GM19467 (cell line): ENCODE measurements around the gene KCNMA1.

Source experiments
- ATAC-seq: cut with Tn5 transposase; IDR thresholded peaks from one replicate; pipeline ENCODE4 v1.9.1; 2021; ENCODE audit warnings: mild to moderate bottlenecking, moderate library complexity; ENCODE audit not compliant: unreplicated experiment

KCNMA1 gene

DNA sequence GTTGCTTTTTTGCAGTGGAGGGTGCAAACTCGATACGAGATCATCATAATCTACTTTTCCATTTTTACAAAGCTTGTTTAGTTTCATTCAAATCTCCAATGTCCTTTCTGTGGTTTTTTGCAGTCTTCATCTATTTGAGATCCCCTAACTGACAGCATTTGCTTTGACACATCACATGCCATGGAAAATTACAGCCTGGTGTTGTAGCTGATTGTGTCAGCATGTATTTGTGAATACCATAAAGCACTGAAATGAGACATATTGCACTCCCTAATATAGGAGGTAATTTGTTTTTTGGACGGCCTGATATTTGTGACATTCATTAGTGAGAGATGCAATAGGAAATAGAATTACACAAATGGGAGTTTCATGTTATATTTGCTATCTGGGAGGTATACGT lies 620.8 kb downstream of the KCNMA1 start:
- no peak for ATAC-seq

DNA sequence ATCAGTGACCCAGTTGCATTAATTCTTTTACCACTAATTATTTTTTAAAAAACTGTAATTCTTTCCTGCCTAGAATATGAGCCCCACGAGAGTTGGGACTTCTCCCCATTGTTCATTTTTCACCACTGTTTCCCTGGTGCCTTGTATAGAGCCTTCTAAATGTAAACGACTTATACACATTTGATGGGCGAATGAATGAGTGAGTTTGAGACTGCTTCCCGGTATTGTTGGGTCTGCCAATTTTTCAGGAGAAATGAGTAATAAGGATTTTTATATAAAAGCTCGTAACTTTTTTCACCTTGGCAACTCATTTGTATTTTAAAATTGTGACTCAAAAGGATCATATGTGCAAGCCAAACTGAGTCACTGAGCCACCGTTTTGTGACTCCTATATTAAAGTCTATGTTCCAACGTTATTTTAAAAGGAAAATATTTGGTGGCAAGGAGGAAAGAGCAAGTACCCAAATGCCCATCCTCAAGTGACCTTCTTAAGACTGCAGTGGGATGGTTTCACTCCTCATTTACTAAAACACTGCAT lies 621.3 kb downstream of the KCNMA1 start:
- no peak for ATAC-seq

DNA sequence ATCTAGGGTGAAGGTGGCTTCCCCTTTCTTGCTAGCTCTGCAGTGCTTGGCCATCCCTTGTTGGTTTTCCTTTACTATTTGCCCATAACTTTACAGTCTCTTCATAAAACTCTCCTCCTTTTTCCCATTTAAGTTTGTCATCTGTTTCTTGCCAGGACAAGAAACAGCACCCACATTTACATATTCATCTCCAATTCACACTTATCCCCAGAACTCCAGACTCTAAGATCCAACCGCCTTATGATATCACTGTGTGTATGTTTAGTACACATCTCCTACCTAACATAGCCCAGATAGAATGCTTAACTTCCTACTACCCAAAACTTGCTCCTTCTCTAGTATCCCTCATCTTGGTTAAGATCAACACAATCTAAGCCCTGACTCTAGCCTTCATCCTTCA lies 622.2 kb downstream of the KCNMA1 start:
- no peak for ATAC-seq

DNA sequence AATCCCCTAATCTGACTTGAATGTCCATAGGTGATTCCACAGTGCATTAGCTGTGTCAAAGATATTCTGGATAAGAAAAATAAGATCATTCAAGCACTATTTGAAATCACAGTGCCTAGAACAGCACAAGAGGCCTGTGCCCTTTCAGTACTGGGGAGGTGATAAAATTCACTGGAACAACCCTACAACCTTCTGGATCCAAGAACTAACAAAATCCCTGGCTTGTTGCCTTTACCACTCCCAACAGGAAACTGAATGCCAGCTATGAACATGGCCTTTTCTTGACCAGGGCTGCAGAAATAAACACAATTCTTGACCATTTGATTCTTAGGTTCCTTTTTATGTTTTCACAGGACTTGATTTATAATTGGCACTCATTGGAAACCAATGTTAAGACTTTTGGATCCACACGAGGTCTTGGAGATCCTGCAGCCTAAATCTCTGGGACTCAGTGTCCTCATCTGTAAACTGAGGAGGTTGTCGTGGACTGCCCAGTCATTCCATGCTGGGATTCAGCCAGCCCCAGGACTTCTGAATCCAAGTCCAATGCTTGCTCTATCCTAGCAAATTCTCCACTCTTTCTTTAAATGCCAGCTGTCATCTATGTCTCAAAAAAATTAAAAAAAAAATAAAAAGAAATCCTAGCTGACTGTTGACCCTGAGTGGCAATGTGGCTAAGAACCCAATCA lies 624.7 kb downstream of the KCNMA1 start:
- no peak for ATAC-seq

DNA sequence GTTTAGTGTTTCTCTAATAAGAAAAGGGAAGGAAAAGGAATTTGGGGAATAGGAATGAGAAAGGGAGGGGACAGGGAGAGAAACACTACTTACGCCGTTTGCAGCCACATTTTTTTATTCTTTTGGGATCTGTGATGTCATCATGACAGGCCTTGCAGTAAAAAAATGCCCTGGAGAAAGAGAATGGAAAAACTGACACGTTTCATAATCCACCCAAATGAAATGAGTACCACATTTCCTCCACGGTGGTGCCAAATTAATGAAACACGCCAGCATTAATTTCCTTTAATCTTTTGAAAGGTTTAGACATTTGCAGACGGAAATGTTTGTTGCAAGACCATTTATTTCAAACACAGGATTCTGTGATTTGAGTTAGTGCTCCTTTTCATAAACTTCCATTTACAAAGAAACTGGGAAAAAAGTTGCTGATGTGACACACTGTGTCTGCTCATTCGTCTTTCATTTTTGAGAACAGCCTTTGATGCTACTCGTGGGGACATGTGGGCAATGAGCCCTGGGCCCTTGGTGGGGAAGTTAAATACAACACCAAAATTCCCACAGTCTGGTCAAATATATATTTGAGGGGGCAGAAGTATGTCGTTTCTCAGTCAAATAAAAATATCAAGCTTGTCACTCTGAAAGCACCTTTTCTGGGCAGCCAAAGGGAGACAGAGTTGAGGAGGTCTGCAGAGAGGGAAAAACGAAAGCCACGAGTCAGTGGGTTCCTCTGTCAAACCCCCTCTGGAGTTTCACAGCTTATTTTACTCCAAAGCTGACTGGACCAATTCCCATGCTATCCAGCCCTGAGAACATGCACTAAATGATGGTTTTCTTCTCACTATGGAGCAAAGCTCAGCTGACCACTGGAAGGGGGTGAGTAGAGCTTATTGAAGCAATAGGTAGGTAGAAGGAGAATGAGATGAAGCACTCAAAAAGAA lies 625.5 kb downstream of the KCNMA1 start:
- ATAC-seq = no peak

DNA sequence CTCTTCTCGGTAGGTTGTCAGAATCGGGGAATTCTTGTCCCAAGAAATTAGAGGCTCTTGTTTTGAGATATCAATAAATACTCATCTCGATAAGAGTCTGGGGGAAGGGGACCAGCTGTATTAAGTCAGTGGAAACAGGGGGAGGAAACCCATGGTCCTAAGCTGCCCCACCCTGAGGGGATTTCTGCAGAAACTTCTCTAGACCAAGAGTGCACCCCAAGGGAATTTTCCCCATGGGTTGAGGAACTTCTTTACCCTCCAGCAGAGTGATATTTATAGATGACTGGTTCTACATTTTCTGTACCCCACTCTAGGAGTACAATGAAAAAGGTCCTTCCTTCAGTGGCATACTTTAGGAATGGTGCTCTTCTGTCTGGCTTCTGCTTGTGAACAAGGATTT lies 627.2 kb downstream of the KCNMA1 start:
- no peak for ATAC-seq

DNA sequence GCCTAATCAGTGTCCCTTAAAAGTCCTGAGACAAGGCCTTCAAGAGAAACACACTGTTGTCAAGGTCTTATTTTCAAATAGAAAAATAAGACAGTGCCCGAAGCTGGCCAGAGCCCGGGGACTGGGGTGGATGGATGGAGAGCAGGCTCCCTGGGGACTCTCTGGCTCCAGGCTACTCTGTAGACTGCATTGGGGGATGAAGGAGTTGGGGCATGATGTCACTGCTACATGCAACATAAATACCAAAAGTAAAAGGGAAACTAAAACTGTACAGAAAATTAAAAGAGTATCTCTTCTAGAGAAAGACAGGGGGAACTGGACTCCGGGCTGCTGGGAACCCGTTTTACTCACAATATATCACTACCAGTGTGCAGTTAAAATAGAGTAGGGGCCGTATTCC lies 629.8 kb downstream of the KCNMA1 start:
- peak; percentile 80 for ATAC-seq

DNA sequence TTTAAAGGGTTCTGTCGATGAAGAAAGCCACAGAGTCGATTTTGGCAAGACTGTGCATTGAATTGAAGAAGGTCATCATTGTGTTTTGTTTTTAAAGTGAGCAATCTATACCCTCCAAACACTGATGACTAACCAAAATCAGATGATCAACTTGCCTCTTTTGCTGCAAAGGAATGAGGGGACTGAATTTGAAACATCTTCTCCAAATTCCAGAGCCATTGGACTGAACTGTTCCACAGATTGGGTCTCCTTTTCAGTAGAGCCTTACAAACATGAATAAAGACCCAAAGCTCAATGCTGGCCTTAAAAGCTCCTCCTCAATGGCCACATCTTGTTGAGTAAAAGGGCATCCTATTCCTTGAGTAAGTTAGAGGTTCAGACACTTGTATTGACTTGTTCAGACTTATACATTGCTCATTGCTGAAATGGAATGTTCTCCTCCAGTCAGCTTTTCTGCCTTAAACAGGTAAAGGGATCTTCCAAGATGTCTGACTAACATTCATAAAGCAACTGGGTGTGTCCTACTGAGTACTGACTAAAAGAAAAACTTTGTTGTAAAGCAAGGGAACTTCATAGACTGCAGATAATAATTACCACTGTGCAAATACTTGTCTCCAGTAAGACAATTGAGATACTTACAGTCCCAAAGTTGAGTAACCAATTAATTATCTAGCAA lies 630.6 kb downstream of the KCNMA1 start:
- ATAC-seq = no peak

DNA sequence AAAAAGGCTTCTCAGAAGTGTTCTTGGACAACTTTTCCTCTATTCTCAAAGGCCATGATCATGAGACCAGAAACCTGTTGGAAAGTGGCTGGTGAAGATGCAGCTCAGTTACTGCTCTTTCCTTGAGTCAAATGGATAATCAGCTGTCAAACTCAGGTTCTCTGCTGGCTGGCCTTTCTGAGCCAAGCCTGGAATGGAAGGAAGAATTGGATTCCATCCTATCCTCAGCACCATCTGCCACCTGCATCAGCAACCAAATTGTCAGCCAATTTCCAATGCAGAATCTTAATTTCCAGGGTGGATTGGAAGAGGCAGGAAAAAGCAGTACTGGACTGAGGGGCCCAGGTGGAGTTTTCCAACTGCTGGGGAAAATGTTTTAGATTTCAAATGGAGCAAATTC lies 631.7 kb downstream of the KCNMA1 start:
- ATAC-seq = no peak

DNA sequence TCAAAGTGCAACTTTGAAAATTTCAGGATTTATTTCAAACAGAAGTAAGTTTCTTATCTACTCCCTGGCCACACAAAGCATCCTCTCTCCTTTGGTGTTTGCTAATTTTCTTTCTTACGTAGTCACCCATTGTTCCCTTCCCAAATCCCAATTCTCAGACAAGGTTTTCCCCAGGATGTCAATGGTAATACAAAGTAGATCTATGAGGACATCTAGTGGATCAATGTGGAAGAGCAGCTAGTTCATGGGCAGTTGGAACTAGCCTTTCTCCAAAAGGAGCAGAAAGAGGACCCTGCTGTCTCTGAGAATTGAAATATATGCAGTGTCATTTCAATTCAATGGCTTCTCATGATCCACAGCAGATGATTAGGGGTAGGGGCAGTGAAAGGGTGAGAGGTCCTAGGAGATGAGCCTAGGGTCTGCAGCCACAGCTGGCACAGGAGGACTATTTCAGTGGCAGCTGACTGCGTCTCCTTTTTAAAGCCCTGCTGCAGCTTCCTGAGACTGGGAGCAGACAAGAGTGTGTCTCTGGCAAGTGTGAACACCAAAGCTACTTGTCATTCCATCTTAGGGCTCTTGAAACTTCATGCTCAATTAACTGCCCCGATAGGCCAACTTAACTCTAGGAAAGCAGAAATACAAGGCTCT lies 632.6 kb downstream of the KCNMA1 start:
- no peak for ATAC-seq

DNA sequence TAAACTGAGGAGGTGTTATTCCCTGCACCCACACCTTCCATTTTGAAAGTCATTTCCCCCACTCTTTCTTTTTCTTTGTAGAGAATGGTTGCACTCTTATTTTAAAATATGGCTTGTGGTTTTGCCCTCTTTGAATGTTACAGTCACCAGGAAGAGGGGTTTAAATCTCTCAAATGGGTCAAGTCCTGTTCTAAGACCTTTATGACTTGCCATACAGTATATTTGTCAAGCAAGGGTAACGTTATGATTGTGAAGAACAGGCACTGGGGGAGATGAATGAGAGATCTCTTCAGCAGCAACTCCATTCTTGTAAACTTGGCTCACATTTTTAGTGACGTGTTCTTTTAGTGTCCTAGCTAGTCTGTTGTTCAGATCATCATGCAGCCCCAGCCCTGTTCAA lies 634.7 kb downstream of the KCNMA1 start:
- no peak for ATAC-seq

DNA sequence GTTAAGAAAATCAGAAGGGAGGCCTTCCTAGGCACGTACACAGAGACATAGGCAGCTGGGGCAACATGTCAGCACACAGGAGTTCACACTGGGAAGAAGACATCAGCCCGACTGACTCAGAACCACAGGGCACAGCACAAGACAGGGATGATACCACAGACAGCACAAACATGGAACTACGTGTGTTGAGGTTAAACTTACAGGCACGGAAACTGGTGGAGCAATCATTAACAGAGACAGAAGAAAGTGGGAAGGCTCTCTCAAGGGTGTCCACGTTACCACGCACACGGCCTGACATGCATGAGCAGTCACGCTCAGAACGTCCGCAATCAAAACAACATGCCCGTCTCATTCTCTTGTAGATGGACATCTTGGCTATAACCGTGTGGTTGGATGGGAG lies 636.4 kb downstream of the KCNMA1 start:
- ATAC-seq = no peak

DNA sequence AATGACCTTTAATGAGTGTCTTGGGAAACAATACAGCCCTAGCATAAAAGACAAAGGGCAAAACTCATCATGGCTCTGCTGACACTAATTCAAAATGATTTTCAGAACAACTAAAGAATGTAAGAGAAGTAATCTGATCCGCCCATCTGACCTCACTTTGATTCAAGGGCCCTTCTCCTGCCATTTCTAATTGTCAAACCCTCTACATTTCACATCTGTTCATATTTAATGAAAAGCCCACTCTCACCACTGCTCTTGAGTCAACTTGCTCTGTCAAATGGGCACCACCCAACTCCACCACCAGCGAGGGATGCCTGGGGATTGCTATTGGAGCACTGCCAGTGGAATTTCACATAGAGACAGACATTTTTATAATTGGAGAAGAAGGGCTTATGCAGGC lies 639.2 kb downstream of the KCNMA1 start:
- ATAC-seq = no peak

DNA sequence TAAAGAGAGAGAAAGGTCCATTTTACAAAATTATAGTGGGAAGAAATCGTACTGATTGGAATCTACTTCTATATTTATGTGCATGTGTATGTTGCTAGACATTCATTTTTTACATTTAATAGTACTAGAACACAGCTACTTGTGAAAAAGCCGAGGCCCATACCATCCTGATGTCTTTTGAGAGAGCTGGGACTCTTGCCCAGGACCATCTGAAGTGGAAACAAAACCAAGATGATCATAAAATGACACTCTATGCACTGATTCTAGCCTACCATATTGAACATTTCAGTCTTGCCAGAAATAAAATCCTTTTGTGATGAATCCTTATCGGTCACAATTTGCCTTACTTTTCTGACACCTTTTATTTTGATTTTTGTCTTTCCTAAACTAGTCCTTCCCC lies 640.0 kb downstream of the KCNMA1 start:
- ATAC-seq = no peak

DNA sequence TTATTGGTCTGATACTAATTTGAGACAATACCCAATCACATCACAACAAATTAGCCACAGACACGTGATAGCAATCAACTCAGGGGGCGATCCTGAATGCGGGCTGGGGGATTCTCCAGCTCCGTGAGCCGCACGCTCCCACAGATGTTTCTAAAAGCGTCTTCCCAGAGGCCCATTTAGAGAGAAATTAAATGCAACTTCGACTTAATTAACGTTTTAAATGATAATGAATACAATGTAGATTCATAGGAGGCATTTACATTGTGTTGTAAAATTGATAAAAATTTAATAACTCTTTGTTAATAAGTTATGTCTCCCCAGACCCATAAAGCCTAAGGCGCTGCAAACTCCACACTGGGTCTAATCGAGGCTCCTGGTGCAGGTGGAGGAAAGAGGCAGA lies 642.6 kb downstream of the KCNMA1 start:
- ATAC-seq = no peak

DNA sequence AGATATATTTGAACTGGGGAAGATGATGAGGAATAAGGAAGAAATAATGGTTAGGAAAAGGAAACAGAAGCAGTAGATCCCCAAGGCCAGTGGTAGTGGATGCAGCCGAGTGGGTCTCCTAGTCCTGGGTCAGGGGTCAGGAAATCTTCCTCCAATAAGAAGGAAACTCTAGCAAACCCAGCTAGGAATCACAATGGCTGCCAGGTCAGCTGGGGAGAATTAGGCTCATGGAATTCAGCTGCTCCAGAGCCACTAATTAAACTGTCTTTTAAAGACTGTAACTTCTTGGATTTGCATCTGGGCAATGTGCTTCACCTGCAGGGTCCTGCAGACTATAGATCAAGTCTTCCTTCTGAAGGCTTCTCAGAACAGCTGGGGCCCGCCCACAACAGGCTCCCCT lies 644.4 kb downstream of the KCNMA1 start:
- ATAC-seq = no peak

DNA sequence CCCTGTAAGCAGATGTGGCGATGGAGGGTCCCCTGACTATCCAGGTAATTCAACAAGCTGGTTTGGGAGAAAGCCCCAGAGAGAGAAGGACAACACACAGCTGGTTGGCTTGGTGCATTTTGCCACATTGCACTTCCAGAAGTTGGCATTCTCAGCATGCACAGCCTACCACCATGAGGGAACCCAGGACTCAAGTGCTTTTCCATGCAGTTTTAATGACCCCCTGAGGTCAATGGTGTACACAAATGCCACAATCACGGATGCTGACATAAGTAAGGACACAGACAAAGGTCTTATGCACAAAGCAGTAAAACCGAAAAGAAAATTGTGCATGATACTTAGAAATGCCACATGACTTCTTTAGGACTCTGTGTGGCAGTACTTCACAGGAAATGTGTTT lies 645.1 kb downstream of the KCNMA1 start:
- no peak for ATAC-seq

DNA sequence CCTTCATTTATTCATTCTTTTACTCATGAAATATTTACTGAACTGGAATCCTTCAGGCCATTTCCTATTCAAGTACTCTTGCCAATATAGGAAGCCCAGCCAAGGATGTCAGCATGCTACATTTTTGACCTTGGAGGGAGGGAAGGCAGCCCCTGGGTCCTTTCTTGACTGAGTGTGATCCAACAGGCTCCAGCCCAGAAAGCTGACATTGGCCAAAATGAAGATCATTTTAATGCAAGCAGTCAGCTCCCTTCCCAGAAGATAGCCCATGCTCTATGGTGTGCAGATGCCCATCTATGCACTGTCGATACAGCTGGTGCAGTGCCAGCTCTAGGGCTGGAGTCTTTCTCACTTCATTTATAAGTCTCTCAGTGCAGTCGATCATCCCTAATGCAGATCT lies 646.0 kb downstream of the KCNMA1 start:
- no peak for ATAC-seq

DNA sequence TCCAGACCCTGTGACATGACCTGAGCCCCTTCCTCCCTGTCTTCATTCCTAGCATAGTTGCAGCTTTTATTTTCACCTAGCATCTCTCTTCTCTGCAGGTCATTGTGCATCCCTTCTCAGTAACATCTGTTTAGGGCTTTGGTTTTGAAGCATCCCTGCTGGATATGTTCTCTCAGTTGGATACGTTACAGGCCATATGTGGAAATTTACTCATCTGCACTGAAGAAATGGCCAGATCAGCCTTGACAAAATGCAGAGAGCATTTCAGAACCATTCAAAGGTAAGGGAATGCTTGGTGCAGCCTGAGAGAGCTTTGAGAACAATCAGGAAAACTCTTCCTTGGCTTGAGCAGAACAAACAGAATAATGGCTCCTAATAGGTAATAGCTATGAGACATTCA lies 647.0 kb downstream of the KCNMA1 start:
- ATAC-seq = no peak

DNA sequence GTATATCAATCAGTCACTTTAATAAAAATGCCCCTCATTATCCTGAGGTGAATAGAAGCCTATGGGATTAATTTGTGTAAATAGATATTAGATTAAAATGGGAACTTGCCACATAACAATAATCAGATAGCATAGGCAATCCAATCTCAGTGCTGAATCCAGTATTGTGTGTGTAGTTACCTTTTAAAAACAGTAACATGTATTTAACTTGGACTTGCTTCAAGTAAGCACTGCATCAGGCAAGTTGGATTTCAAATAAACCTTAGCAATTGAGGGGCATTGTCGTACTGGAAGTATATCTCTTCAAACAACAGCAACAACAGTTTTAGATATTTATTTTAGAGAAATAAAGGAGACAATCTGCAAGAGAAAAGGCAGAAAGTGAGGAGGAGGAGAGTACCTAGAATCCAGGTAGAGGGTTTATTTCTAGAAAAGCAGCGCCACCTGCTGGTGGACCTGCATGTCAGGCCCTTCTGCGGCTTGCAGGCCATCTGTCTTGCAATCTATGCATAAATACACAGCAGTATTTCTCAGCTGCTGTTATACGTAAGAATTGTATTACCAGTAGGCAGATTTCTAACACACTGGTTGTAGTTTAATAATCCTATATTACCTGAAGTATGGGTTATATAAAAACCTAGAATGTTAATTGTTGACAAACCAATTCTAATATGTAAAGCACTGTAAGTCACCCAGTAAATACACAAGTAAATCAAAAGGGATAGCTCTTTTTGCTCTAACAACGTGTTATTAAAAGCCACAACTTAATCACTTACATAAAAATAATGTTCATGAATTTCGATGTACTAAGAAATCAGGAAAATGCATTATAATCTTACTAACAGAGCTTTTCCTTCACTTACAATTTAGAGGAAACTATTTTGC lies 652.8 kb downstream of the KCNMA1 start:
- ATAC-seq = peak; percentile 96
